Liver (tissue), 3 donors: ENCODE data around the gene CDH23.

Source experiments
- ATF3 ChIP-seq: IDR thresholded peaks from 2 replicates; pipeline ENCODE4 v1.6.1; 2016; ENCODE audit warnings: antibody characterized with exemption
- CTCF ChIP-seq: fragments of 150-350 bp; IDR thresholded peaks from 2 replicates; pipeline ENCODE4 v1.5.1; 2017; ENCODE audit warnings: improper control_type of control experiment, low read depth, low read length; ENCODE audit not compliant: missing input control
- EGR1 ChIP-seq, 2 donors: IDR thresholded peaks; 2 replicates each; pipeline ENCODE4 v1.6.1; 2016 to 2018; ENCODE audit warnings: antibody characterized with exemption in 2 of 2, low read depth in 2 of 2
- FOXA1 ChIP-seq: IDR thresholded peaks from 2 replicates; pipeline ENCODE4 v1.6.1; 2016; ENCODE audit warnings: antibody characterized with exemption
- JUND ChIP-seq, 2 donors: IDR thresholded peaks; 2 replicates each; pipeline ENCODE4 v1.6.1; 2016; ENCODE audit warnings: antibody characterized with exemption in 2 of 2
- MAX ChIP-seq: IDR thresholded peaks from 2 replicates; pipeline ENCODE4 v1.6.1; 2016; ENCODE audit warnings: antibody characterized with exemption
- RAD21 ChIP-seq, 2 donors: IDR thresholded peaks; 2 replicates each; pipeline ENCODE4 v1.6.1; 2016; ENCODE audit warnings: antibody characterized with exemption in 2 of 2, mild to moderate bottlenecking in 2 of 2
- RXRA ChIP-seq, 2 donors: IDR thresholded peaks; 2 replicates each; pipeline ENCODE4 v1.6.1; 2017 to 2018; ENCODE audit warnings: antibody characterized with exemption in 2 of 2, mild to moderate bottlenecking in 1 of 2
- SP1 ChIP-seq: IDR thresholded peaks from 2 replicates; pipeline ENCODE4 v1.6.1; 2018; ENCODE audit warnings: antibody characterized with exemption, mild to moderate bottlenecking
- TAF1 ChIP-seq: conservative IDR thresholded peaks from 2 replicates; pipeline ENCODE4 v1.6.1; 2016; ENCODE audit warnings: antibody characterized with exemption, mild to moderate bottlenecking
- YY1 ChIP-seq: IDR thresholded peaks from 2 replicates; pipeline ENCODE4 v1.6.1; 2016; ENCODE audit warnings: antibody characterized with exemption, mild to moderate bottlenecking
- ZBTB33 ChIP-seq: IDR thresholded peaks from 2 replicates; pipeline ENCODE4 v1.6.1; 2016; ENCODE audit warnings: antibody characterized with exemption
- TF ChIP-seq, protein P1 (sequence below): IDR thresholded peaks from 2 replicates; pipeline ENCODE4 v1.6.1; 2016; ENCODE audit warnings: antibody characterized with exemption, mild to moderate bottlenecking
- donor health status: healthy.
- donor health status: healthy.

DNA sequence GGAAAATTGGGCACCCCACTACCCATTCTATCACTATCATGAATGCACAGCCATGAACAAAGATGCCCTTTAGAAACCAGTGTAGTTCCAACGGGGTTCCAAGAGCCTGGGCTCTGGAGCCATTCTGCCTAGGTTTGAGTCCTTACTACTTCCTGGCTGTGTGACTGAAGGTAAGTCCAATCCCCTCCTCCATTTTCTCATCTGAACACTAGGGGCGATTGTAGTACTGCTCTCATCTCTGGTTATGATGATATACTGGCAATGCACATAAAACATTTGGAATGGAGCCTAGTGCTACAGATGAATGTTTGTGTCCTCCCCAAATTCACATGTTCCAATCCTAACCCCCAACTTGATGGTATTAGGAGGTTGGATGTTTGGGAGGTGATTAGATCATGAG lies 28.1 kb upstream of the CDH23 start:
- TF ChIP-seq EGR1 (IDR thresholded peaks at IDR 0.05; ENCODE audit: low read depth in 2 of 2) = no peak
- TF ChIP-seq TAF1 = no peak
- TF ChIP-seq YY1 = no peak
- no peak for TF ChIP-seq MAX
- no peak for TF ChIP-seq CTCF
- no peak for TF ChIP-seq ZBTB33
- TF ChIP-seq, protein P1, sequence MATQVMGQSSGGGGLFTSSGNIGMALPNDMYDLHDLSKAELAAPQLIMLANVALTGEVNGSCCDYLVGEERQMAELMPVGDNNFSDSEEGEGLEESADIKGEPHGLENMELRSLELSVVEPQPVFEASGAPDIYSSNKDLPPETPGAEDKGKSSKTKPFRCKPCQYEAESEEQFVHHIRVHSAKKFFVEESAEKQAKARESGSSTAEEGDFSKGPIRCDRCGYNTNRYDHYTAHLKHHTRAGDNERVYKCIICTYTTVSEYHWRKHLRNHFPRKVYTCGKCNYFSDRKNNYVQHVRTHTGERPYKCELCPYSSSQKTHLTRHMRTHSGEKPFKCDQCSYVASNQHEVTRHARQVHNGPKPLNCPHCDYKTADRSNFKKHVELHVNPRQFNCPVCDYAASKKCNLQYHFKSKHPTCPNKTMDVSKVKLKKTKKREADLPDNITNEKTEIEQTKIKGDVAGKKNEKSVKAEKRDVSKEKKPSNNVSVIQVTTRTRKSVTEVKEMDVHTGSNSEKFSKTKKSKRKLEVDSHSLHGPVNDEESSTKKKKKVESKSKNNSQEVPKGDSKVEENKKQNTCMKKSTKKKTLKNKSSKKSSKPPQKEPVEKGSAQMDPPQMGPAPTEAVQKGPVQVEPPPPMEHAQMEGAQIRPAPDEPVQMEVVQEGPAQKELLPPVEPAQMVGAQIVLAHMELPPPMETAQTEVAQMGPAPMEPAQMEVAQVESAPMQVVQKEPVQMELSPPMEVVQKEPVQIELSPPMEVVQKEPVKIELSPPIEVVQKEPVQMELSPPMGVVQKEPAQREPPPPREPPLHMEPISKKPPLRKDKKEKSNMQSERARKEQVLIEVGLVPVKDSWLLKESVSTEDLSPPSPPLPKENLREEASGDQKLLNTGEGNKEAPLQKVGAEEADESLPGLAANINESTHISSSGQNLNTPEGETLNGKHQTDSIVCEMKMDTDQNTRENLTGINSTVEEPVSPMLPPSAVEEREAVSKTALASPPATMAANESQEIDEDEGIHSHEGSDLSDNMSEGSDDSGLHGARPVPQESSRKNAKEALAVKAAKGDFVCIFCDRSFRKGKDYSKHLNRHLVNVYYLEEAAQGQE = no peak
- TF ChIP-seq RXRA (IDR thresholded peaks at IDR 0.05) = no peak
- TF ChIP-seq JUND (IDR thresholded peaks at IDR 0.05) = no peak
- no peak for TF ChIP-seq SP1
- no peak for TF ChIP-seq ATF3
- TF ChIP-seq RAD21 (IDR thresholded peaks at IDR 0.05) = no peak
- no peak for TF ChIP-seq FOXA1
